ENCODE data around the gene BABAM2. TPM values are rescaled to one million over a fixed set of nuclear protein-coding genes. Genes with fewer than 3 reads are reported as not detected.

Gene BABAM2
- total RNA-seq, 1 donor from 2014 or later = 35.3 TPM

GRCh38 chr2:28336982-28337627 lies 446.6 kb downstream of the BABAM2 start:
- H3K27me3 ChIP-seq (ENCODE audit: control insufficient read depth, insufficient read depth, low read length) = no peaks in the 10 kb centered on the region
- no peak for DNase-seq (ENCODE audit: low read depth)
- no peaks in the 10 kb centered on the region for H3K36me3 ChIP-seq (ENCODE audit: control insufficient read depth, insufficient read depth, low read length)
- H3K4me3 ChIP-seq (ENCODE audit: low read depth, low read length) = no peak overlapping the region
- TF ChIP-seq CTCF (IDR thresholded peaks at IDR 0.05; ENCODE audit: insufficient read depth, low read length, poor library complexity, severe bottlenecking) = no peak

GRCh38 chr2:28338046-28338817 lies 447.7 kb downstream of the BABAM2 start:
- Histone ChIP-seq H3K27me3 (ENCODE audit: control insufficient read depth, insufficient read depth, low read length) (no peaks in the 10 kb centered on the region), H3K4me3 (ENCODE audit: low read depth, low read length) (no peak overlapping the region), H3K36me3 (ENCODE audit: control insufficient read depth, insufficient read depth, low read length) (no peaks in the 10 kb centered on the region)
- no peak for DNase-seq (ENCODE audit: low read depth)
- no peak for TF ChIP-seq CTCF (IDR thresholded peaks at IDR 0.05; ENCODE audit: insufficient read depth, low read length, poor library complexity, severe bottlenecking)

- H3K4me3 ChIP-seq (ENCODE audit: low read depth, low read length) = no peak overlapping the region
- H3K36me3 ChIP-seq (ENCODE audit: control insufficient read depth, insufficient read depth, low read length) = no peaks in the 10 kb centered on the region
- no peak for DNase-seq (ENCODE audit: low read depth)
- TF ChIP-seq CTCF (IDR thresholded peaks at IDR 0.05; ENCODE audit: insufficient read depth, low read length, poor library complexity, severe bottlenecking) = no peak
- no peaks in the 10 kb centered on the region for H3K27me3 ChIP-seq (ENCODE audit: control insufficient read depth, insufficient read depth, low read length)
Observed at GRCh38 chr2:28338831-28339321, 448.3 kb downstream of the BABAM2 start.

GRCh38 chr2:28339516-28340175 lies 449.1 kb downstream of the BABAM2 start:
- no peak for DNase-seq (ENCODE audit: low read depth)
- no peak for TF ChIP-seq CTCF (IDR thresholded peaks at IDR 0.05; ENCODE audit: insufficient read depth, low read length, poor library complexity, severe bottlenecking)
- H3K36me3 ChIP-seq (ENCODE audit: control insufficient read depth, insufficient read depth, low read length) = no peaks in the 10 kb centered on the region
- H3K27me3 ChIP-seq (ENCODE audit: control insufficient read depth, insufficient read depth, low read length) = no peaks in the 10 kb centered on the region
- no peak overlapping the region for H3K4me3 ChIP-seq (ENCODE audit: low read depth, low read length)

- no peak overlapping the region for H3K4me3 ChIP-seq (ENCODE audit: low read depth, low read length)
- no peaks in the 10 kb centered on the region for H3K36me3 ChIP-seq (ENCODE audit: control insufficient read depth, insufficient read depth, low read length)
- no peak for TF ChIP-seq CTCF (IDR thresholded peaks at IDR 0.05; ENCODE audit: insufficient read depth, low read length, poor library complexity, severe bottlenecking)
- DNase-seq (ENCODE audit: low read depth) = no peak
- no peaks in the 10 kb centered on the region for H3K27me3 ChIP-seq (ENCODE audit: control insufficient read depth, insufficient read depth, low read length)
Observed at GRCh38 chr2:28340312-28341202, 450.0 kb downstream of the BABAM2 start.
